RWPE2 (cell line): ENCODE measurements around the gene FLT1.

Source experiments
- ATAC-seq: fragments of 200-7000 bp; cut with Tn5 transposase; 3 replicates; pipeline ENCODE4 v1.9.1; 2021; ENCODE audit warnings: low read depth
- DNase-seq: peaks from one replicate; pipeline ENCODE4 v3.0.0-alpha.2; 2020; ENCODE audit warnings: low spot score
- H3K27ac ChIP-seq: fragments of 450-650 bp; 2 replicates; pipeline ENCODE4 v1.5.1; 2017; ENCODE audit warnings: mild to moderate bottlenecking; ENCODE audit not compliant: poor library complexity, severe bottlenecking
- H3K27me3 ChIP-seq: fragments of 250-450 bp; sonication (Bioruptor Pico); 2 replicates; pipeline ENCODE4 v1.5.1; 2021; ENCODE audit warnings: mild to moderate bottlenecking, moderate library complexity; ENCODE audit not compliant: insufficient read depth, poor library complexity, severe bottlenecking
- H3K36me3 ChIP-seq: fragments of 250-450 bp; sonication (Bioruptor Pico); 2 replicates; pipeline ENCODE4 v1.5.1; 2020; ENCODE audit warnings: low read depth, mild to moderate bottlenecking, moderate library complexity
- H3K4me1 ChIP-seq: fragments of 250-450 bp; sonication (Bioruptor Pico); 2 replicates; pipeline ENCODE4 v1.5.1; 2021; ENCODE audit warnings: mild to moderate bottlenecking, moderate library complexity; ENCODE audit not compliant: insufficient read depth, poor library complexity, severe bottlenecking
- H3K4me3 ChIP-seq: fragments of 250-450 bp; sonication (Bioruptor Pico); 2 replicates; pipeline ENCODE4 v1.5.1; 2021; ENCODE audit warnings: mild to moderate bottlenecking, moderate library complexity; ENCODE audit not compliant: severe bottlenecking
- H3K9me3 ChIP-seq: fragments of 250-450 bp; sonication (Bioruptor Pico); 2 replicates; pipeline ENCODE4 v1.5.1; 2021; ENCODE audit warnings: mild to moderate bottlenecking, moderate library complexity; ENCODE audit not compliant: severe bottlenecking
- TF ChIP-seq, protein P1 (sequence below): fragments of 450-650 bp; IDR thresholded peaks from one replicate; pipeline ENCODE4 v1.5.1; 2017; ENCODE audit warnings: mild to moderate bottlenecking, moderate library complexity; ENCODE audit not compliant: poor library complexity, severe bottlenecking

FLT1 gene

DNA sequence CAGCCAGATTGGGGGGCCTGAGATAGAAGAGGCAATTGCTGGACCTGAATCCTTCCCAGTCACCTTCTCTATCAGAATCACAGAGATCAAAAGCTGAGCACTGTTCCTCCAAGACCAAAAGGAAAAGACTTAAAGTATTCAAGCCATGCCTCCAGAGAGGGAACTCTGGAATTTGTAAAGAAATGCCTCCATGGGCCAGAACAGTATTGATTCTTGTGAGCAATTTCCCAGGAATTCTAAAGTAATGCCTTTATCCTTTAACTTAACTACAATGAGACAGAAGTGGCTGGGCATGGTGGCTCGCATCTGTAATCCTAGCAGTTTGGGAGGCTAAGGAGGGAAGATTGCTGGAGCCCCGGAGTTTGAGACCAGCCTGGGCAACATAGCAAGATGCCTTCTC, 148.8 kb downstream of the FLT1 start:
- ATAC-seq (no peak), DNase-seq (no peak)
- Histone ChIP-seq H3K4me1 (no peaks in the 10 kb centered on the region), H3K36me3 (no peaks in the 10 kb centered on the region), H3K27me3 (no peaks in the 10 kb centered on the region), H3K4me3 (no peak overlapping the region), H3K9me3 (no peaks in the 10 kb centered on the region), H3K27ac (no peak overlapping the region)
- TF ChIP-seq, protein P1, sequence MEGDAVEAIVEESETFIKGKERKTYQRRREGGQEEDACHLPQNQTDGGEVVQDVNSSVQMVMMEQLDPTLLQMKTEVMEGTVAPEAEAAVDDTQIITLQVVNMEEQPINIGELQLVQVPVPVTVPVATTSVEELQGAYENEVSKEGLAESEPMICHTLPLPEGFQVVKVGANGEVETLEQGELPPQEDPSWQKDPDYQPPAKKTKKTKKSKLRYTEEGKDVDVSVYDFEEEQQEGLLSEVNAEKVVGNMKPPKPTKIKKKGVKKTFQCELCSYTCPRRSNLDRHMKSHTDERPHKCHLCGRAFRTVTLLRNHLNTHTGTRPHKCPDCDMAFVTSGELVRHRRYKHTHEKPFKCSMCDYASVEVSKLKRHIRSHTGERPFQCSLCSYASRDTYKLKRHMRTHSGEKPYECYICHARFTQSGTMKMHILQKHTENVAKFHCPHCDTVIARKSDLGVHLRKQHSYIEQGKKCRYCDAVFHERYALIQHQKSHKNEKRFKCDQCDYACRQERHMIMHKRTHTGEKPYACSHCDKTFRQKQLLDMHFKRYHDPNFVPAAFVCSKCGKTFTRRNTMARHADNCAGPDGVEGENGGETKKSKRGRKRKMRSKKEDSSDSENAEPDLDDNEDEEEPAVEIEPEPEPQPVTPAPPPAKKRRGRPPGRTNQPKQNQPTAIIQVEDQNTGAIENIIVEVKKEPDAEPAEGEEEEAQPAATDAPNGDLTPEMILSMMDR = no peak

DNA sequence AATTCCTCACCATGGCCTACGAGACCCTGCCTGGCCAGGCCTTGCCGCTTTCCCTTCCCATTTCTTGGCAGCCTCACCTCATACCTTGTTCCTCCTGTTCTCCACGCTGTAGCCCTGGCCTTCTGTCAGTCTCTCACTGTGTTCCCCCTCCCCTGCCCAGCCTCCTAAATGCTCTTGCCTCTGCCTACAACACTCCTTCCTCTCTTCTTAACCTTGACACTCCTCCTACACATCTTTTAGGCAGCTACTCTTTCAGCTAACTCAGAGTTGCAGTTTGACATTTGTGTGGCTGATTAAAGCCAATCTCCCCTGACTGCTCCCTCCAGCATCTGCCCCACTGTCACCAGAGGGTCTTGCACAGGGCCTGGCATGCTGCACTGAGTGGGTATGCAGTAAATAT, 150.8 kb downstream of the FLT1 start:
- TF ChIP-seq, protein P1 = no peak
- Histone ChIP-seq H3K27ac (no peak overlapping the region), H3K4me1 (no peaks in the 10 kb centered on the region), H3K27me3 (no peaks in the 10 kb centered on the region), H3K9me3 (no peaks in the 10 kb centered on the region), H3K36me3 (no peaks in the 10 kb centered on the region), H3K4me3 (no peak overlapping the region)
- ATAC-seq (no peak), DNase-seq (no peak)

GRCh38 chr13:28342251-28342650, 152.7 kb downstream of the FLT1 start:
- TF ChIP-seq, protein P1 = no peak
- no peak overlapping the region for H3K27ac ChIP-seq
- no peaks in the 10 kb centered on the region for H3K27me3 ChIP-seq
- H3K4me3 ChIP-seq = no peak overlapping the region
- H3K36me3 ChIP-seq = no peaks in the 10 kb centered on the region
- ATAC-seq (no peak), DNase-seq (no peak)
- H3K9me3 ChIP-seq = no peaks in the 10 kb centered on the region
- no peaks in the 10 kb centered on the region for H3K4me1 ChIP-seq

DNA sequence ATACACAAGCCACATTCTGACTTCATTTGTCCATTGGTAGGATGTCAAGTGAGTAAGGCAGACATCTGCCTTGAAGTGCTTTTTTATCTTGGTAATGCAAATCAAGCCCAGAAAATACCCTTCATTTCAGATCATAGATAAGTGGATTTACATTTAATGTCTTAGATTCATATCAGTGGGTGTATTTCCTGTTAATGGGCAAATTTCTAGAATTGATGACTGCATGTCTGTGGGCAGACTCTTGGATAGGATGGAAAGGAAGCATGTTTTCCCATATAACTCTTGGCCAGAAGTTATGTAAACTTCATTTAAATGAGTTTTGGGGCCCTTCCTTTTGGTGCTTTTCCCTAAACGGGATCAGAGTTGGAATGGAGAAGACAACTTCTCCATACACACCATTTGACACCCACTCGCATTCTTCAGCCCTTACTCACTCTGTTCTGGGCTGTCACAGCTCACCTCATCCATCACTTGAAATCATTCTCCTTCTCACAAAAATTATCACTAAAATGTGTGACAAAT, 154.6 kb downstream of the FLT1 start:
- Histone ChIP-seq H3K36me3 (no peaks in the 10 kb centered on the region), H3K4me1 (no peaks in the 10 kb centered on the region), H3K27ac (no peak overlapping the region), H3K4me3 (no peak overlapping the region), H3K27me3 (no peaks in the 10 kb centered on the region), H3K9me3 (no peaks in the 10 kb centered on the region)
- TF ChIP-seq, protein P1 = no peak
- DNase-seq (no peak), ATAC-seq (no peak)

DNA sequence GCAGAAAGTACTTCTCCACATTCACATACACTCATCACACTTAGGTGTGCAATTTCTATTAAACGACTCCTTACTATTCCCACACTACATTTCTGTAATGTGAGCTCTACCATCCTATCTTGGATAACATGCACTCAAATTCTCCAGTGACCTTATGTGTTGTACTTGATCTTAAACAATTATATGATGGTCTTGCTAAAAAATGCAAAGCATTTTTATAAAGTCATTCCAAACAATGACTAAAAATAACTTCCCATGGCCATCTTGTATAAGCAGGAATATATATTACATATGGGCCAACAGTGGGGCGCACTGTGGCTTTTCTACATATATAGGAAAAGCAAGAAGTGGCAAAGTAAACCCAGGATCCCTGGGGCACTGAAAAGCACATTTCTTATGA, 155.5 kb downstream of the FLT1 start:
- H3K27me3 ChIP-seq = no peaks in the 10 kb centered on the region
- H3K27ac ChIP-seq = no peak overlapping the region
- H3K4me3 ChIP-seq = no peak overlapping the region
- no peaks in the 10 kb centered on the region for H3K4me1 ChIP-seq
- TF ChIP-seq, protein P1 = no peak
- H3K36me3 ChIP-seq = no peaks in the 10 kb centered on the region
- DNase-seq (no peak), ATAC-seq (no peak)
- no peaks in the 10 kb centered on the region for H3K9me3 ChIP-seq
